ENCODE measurements around the gene SLC17A2.

SLC17A2 gene

GRCh38 chr6:25874822-25875562, 55.5 kb downstream of the SLC17A2 start:
- Mint-ChIP-seq H3K4me1 (no peaks in the 10 kb centered on the region), H3K9me3 (no peaks in the 10 kb centered on the region), H3K36me3 (ENCODE audit: low read depth) (no peaks in the 10 kb centered on the region), H3K27ac (no peak overlapping the region), H3K4me3 (no peak overlapping the region), H3K27me3 (ENCODE audit: low read depth, poor library complexity) (peaks cover 14% of the 10 kb centered on the region)
- TF ChIP-seq CTCF (IDR thresholded peaks at IDR 0.05): no peak
- DNase-seq: no peak

GRCh38 chr6:25874118-25874517, 56.4 kb downstream of the SLC17A2 start, which contains the start of gene SLC17A3:
Gene SLC17A3, minus strand, starts transcription at chr6:25874243. Its CDS starts 5,856 bp downstream, at chr6:25868387.
- peaks cover 12% of the 10 kb centered on the region for H3K27me3 Mint-ChIP-seq (ENCODE audit: low read depth, poor library complexity)
- H3K27ac Mint-ChIP-seq: no peak within 1 kb of the TSS
- H3K9me3 Mint-ChIP-seq: no peaks in the 10 kb centered on the region
- DNase-seq: no peak
- no peaks in the 10 kb centered on the region for H3K36me3 Mint-ChIP-seq (ENCODE audit: low read depth)
- no peaks in the 10 kb centered on the region for H3K4me1 Mint-ChIP-seq
- H3K4me3 Mint-ChIP-seq: no peak within 1 kb of the TSS
- TF ChIP-seq CTCF (IDR thresholded peaks at IDR 0.05): no peak

GRCh38 chr6:25872814-25873213, 57.7 kb downstream of the SLC17A2 start:
- no peaks in the 10 kb centered on the region for H3K9me3 Mint-ChIP-seq
- DNase-seq: no peak
- no peak overlapping the region for H3K27ac Mint-ChIP-seq
- no peaks in the 10 kb centered on the region for H3K4me1 Mint-ChIP-seq
- H3K36me3 Mint-ChIP-seq (ENCODE audit: low read depth): no peaks in the 10 kb centered on the region
- peaks cover 9% of the 10 kb centered on the region for H3K27me3 Mint-ChIP-seq (ENCODE audit: low read depth, poor library complexity)
- H3K4me3 Mint-ChIP-seq: no peak overlapping the region
- no peak for TF ChIP-seq CTCF (IDR thresholded peaks at IDR 0.05)

- no peak for DNase-seq
- TF ChIP-seq CTCF (IDR thresholded peaks at IDR 0.05): no peak
- H3K4me1 Mint-ChIP-seq: no peaks in the 10 kb centered on the region
- H3K4me3 Mint-ChIP-seq: no peak overlapping the region
- H3K36me3 Mint-ChIP-seq (ENCODE audit: low read depth): no peaks in the 10 kb centered on the region
- H3K9me3 Mint-ChIP-seq: no peaks in the 10 kb centered on the region
- H3K27me3 Mint-ChIP-seq (ENCODE audit: low read depth, poor library complexity): peaks cover 9% of the 10 kb centered on the region
- no peak overlapping the region for H3K27ac Mint-ChIP-seq
Measured at GRCh38 chr6:25869840-25870239, 60.7 kb downstream of the SLC17A2 start.

- TF ChIP-seq CTCF (IDR thresholded peaks at IDR 0.05): no peak
- Mint-ChIP-seq H3K27ac (no peak overlapping the region), H3K4me3 (no peak overlapping the region), H3K36me3 (ENCODE audit: low read depth) (no peaks in the 10 kb centered on the region), H3K9me3 (no peaks in the 10 kb centered on the region), H3K27me3 (ENCODE audit: low read depth, poor library complexity) (peaks cover 9% of the 10 kb centered on the region), H3K4me1 (no peaks in the 10 kb centered on the region)
- no peak for DNase-seq
Measured at GRCh38 chr6:25868436-25869183, 61.9 kb downstream of the SLC17A2 start.
